IPS-NIHi11 (cell line): ENCODE measurements around the gene CAPN13.
A peak's percentile ranks its signal among the peaks of the same experiment; 100 is the strongest.

ENCODE experiments used
- DNase-seq: peaks from one replicate; pipeline ENCODE4 v3.0.0; 2012; ENCODE audit warnings: mixed read lengths, low spot score

CAPN13 gene

DNA sequence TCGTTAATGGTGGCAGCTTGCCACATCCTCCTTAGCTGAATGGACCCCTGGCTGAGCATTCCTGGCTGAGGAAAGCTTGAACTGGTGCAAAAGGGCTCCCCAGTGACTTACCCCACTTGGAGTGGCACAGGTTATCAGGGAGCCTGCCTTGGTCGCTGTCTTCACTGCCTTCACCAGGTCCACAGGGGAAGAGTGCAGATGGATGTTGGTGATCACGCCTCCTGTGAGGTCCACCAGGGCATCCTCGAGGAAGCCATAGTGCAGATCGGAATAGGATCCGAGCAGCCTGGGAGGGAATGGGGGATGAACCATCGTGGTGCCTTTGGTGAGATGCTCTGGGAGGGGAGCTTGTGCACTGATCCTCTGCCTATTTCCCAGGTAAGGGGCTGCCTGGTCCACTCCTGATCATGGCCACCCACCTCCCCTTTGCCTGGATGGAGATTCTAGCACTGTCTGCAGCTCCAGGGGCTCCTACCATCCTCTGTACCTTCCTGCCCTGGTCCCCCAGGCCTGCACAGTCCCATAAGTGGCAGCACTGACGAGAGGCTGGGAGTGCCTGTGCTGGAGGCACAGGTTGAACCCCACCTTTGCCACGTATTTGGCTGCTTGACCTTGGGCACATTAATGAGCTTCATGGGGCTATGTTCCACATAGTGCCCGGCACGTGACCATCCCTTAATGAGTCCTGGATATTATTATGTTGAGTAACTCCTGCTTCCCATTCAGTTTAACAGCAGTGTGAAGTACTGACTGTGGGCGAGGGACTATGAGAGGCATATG, 43.0 kb downstream of the CAPN13 start:
- DNase-seq = no peak

DNA sequence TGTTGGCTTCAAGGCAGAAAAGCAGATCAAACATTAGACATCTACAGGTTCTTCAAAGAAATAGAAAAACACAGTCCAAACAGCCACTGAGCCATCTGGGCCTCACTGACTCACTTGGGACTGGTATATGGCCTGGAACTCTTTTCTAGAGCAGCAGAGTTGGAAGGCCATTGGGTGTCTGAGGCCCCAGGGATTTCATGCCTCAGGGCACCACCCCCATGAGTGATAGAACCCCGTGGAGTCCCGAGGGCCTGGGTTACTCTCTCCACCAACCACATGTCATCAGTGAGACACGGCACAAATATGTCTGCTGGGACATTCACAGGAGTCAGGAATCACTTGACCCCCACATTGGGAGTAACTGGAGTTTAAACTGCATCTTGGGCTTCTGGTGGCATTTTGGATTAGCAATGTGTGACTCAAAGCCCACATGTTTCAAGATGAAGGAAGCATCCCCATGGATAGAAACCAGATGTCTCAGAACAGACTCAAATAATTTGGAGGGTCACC, 44.0 kb downstream of the CAPN13 start:
- DNase-seq = no peak

DNA sequence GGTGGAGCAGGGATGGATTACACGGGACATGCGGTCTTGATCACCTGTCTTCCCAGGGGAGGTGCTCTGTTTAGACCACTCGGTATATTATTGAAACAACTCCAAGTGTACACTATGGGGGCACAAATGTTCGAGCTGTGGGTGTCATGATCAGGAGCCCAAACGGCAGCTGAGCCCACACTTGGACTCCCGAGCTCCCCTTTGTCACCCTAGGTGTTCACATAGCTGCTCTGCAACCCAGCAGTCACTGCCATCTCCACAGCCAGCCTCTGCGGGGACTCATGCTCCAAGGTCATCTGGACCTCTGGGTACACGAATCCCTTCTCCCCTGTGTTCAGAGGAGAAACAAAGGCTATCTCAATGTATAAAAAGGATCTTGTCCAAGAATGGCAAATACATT, 46.0 kb downstream of the CAPN13 start:
- DNase-seq = no peak

GRCh38 chr2:30759481-30759880, 47.8 kb downstream of the CAPN13 start:
- DNase-seq = no peak

DNA sequence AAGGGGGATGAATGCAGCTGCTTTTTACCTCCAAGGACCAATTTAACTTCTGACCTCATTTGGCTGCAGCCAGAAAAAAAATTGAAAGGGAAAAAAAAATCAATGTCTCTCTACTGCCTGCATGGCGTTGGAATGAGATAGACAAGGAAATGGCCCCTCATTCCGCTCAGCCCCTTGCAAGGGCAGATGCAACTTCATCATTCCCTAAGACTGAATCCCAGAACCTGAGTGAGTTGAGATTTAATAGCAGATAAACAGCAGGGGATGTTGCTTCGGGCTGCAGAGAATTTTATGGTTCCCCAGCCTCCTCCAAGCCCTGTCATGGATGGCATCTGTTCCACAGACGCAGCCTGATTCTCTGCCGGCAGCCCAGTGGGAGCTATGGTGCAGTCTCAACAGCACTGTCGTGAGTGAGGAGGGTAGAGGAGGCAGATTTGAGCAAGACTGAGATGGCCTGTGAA, 49.0 kb downstream of the CAPN13 start:
- no peak for DNase-seq

GRCh38 chr2:30757749-30758148, 49.5 kb downstream of the CAPN13 start:
- no peak for DNase-seq

DNA sequence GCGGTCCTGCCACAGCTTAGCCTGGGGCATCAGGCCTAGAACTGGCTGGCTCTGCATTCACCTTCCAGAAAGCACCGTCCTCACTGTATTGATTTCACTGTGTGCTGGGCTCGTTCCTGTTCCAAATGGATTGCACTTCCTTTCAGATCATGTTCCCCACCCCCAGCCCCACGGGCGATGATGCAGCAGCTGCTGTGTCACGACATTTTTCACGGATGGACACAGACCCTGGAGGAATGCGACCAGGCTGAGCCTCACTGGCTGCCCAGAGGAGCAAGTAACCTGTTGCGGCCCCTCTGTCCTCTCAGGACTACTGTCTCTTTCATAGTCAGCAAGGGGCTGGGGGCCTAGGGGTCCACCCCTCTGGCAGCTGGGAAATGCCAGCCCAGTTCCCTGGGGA, 50.3 kb downstream of the CAPN13 start:
- no peak for DNase-seq

DNA sequence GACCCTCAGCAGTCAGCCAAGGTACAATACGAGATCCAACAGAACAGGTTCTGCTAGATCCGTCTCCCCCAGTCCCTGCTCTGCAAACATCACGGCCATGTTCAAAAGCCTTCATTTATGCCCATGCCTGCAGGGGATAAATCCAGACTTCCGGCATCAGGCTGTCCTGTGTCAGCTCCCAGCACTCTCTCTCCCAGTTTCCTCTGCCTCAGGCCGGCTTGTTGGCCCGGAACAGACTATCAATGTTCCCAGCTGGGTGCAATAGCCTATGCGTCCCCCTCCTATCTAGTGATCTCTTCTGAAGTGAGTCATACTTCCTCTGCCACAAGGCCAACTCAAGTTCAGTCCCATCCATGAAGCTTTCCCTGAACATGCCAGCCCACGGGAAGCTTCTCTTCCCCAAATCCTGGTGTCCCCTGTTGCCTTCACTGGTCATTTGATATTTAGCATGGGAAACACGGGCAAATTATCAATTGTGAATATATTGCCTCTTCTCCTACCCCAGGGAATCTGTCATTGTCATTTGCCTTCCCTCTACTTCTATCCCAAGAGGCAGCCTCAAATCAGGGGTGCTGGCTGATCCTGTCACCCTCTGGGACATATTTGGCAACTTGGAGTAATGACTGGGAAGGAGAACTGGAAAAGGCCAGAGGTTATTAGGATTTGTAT, 51.1 kb downstream of the CAPN13 start:
- DNase-seq = peak; percentile 20

GRCh38 chr2:30753630-30754029, 53.6 kb downstream of the CAPN13 start:
- no peak for DNase-seq

GRCh38 chr2:30752811-30753210, 54.4 kb downstream of the CAPN13 start:
- no peak for DNase-seq

GRCh38 chr2:30747206-30747605, 60.0 kb downstream of the CAPN13 start:
- no peak for DNase-seq

GRCh38 chr2:30744823-30745222, 62.4 kb downstream of the CAPN13 start:
- no peak for DNase-seq

DNA sequence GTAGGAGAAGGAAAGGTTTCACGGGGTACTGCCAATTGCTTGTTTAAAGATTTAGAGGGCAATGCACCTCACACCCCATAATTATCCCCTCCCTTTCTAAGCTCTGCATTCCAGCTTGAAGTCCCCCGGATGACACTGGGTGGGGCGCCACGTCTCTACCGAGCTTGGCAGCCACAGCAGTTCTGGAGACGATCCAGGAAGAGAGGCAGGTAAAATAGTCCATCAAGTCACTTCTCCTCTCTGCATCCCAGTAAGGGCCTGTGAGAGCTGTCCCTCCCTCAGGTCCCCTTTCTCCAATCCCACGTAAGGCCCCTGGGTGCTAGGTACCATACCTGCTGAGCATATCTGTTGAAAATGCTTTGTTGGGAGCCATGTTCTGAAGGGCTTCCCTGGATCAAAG, 65.7 kb downstream of the CAPN13 start:
- DNase-seq = no peak

DNA sequence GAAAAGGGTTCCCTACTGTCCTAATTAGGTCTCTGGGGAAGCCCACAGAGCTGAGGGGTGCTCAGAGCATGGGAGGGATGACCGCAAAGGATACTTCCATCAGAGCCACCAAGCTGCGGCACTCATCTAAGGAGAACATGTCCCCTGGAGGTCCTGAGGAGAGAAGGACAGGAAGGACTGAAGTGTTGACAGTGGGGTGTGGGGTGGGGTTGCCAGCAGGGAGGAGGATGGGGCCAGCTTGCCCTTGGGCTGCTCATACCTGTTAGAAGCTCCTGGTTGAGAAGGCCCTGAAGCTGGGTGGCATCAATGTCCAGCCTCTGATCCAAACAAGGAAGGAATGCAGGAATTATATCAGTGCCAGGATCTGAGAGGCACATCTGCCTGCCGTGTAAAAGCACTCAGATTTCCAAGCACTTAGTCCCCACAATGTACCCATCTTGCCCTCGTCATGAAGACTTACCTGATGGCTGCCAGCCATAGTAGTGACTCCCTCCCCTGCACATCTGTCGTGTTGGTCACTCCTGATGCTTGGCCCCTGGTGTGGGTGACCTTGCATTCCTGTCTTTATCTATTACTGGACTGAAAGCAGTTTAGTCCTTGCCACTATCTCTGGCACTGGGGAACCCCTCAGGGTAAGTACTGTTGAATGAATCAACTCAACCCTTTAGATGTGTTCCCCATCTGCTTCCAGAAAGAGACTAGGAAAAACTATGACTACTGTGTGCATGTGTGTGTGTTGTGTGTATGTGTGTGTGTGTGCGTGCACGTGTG, 68.9 kb downstream of the CAPN13 start:
- DNase-seq = no peak

- no peak for DNase-seq
These were observed 70.0 kb downstream of the CAPN13 start for GRCh38 chr2:30737326-30737610.

- no peak for DNase-seq
These were observed 70.6 kb downstream of the CAPN13 start for GRCh38 chr2:30736461-30737325.

GRCh38 chr2:30733876-30734520, 73.2 kb downstream of the CAPN13 start:
- DNase-seq = no peak

- no peak for DNase-seq
These were observed 74.4 kb downstream of the CAPN13 start for GRCh38 chr2:30732876-30733275.

DNA sequence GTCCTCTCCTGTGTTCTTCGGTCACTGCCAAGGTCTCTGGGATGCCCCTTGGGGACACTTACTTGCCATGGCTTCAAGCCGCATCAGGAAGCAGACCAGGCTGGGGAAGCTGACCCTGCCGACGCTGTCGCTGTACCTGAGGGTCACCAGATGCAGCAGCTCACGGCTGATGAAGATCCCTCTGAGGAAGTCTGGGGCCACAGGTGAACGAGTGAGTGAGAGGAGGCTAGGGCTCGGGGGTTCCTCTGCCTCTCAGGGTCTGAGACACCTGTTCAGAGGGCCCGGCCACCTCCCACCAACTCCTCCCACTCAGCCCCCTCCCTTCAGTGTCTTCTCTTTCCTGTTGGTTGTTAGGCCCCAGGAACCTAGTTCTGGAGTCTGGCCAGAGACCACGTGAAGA, 74.9 kb downstream of the CAPN13 start:
- DNase-seq = no peak

DNA sequence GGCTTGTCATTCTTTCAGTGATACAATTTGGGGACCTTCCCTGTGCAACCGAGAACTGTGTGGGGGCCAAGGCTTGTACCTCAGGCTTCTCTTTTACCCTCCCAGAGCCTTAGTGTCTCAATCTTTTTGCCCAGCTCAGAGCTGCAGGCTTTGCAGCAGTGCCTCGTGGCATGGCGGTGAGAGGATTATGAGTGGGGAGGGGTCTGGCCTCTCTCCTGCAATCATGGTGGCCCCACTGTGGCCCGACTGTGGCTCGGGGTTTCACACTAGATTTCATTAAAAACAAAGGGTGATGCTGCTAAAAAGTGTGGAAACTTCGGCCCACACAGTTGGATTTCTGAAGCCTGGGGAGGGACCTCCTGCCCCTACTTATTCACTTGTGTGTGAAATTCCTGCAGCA, 75.5 kb downstream of the CAPN13 start:
- DNase-seq = no peak
